Upper lobe of left lung (tissue), 4 donors: Measurements from ENCODE around the gene SERTAD2.

Source experiments
- CTCF ChIP-seq, 6 experiments: fragments of 450-650 bp in 4 of 6; fragments of 200-600 bp in 2 of 6; sonication (generic) in 2 of 6; IDR thresholded peaks; one replicate each; pipeline ENCODE4 v1.5.1; 2016 to 2019; ENCODE audit warnings: antibody characterized with exemption in 6 of 6
- POLR2AphosphoS5 ChIP-seq, 2 donors: sonication (generic); formaldehyde crosslinking; IDR thresholded peaks; one replicate each; pipeline ENCODE4 v1.5.1; 2017; ENCODE audit warnings: antibody characterized with exemption in 2 of 2

- no peak for TF ChIP-seq CTCF (IDR thresholded peaks at IDR 0.05)
- no peak for TF ChIP-seq POLR2AphosphoS5 (IDR thresholded peaks at IDR 0.05)
Observed at GRCh38 chr2:64677530-64677929, 23.8 kb upstream of the SERTAD2 start.
